ENCODE data around the gene CNOT1. TPM values are rescaled to one million over a fixed set of nuclear protein-coding genes. Genes with fewer than 3 reads are reported as not detected.

Gene CNOT1
- total and polyA plus RNA-seq, 3 donors from 2014 or later, result 267 to 449 (median 272) TPM

DNA sequence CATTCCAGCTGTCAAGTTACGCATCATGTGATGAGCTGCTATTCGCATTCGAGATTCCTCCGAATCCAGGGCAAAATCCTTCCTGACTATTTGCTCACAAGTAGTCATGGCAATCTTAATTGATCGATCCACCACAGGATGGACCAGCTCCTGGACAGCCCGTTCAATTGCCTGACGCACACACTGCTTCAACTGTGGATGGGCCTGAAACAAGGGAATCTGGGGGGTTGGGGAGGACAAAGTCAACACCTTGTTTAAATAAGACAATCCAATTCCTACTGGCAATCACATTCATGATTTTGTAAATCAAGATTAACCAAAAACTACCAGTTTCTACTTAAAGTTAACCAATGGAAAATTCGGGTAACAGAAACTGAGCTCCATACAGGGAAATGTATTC, 85.9 kb downstream of the CNOT1 start:
- no peak for DNase-seq
- intact Hi-C loops (cut with DNase I; ENCODE audit: low total_unique reads), result no loop called here
- Histone ChIP-seq H3K4me1 (no peaks in the 10 kb centered on the region), H3K36me3 (ENCODE audit: low read depth, missing control alignments) (no peaks in the 10 kb centered on the region), H3K27ac (no peak overlapping the region), H3K27me3 (no peaks in the 10 kb centered on the region), H3K9me3 (no peaks in the 10 kb centered on the region), H3K4me3 (no peak overlapping the region)
- TF ChIP-seq, protein P1, sequence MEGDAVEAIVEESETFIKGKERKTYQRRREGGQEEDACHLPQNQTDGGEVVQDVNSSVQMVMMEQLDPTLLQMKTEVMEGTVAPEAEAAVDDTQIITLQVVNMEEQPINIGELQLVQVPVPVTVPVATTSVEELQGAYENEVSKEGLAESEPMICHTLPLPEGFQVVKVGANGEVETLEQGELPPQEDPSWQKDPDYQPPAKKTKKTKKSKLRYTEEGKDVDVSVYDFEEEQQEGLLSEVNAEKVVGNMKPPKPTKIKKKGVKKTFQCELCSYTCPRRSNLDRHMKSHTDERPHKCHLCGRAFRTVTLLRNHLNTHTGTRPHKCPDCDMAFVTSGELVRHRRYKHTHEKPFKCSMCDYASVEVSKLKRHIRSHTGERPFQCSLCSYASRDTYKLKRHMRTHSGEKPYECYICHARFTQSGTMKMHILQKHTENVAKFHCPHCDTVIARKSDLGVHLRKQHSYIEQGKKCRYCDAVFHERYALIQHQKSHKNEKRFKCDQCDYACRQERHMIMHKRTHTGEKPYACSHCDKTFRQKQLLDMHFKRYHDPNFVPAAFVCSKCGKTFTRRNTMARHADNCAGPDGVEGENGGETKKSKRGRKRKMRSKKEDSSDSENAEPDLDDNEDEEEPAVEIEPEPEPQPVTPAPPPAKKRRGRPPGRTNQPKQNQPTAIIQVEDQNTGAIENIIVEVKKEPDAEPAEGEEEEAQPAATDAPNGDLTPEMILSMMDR (IDR thresholded peaks at IDR 0.05), result no peak
- TF ChIP-seq POLR2A (IDR thresholded peaks at IDR 0.05), result no peak
- 92 to 98% methylated on average over 8 of the region's 8 CpGs for WGBS, 2 donors

DNA sequence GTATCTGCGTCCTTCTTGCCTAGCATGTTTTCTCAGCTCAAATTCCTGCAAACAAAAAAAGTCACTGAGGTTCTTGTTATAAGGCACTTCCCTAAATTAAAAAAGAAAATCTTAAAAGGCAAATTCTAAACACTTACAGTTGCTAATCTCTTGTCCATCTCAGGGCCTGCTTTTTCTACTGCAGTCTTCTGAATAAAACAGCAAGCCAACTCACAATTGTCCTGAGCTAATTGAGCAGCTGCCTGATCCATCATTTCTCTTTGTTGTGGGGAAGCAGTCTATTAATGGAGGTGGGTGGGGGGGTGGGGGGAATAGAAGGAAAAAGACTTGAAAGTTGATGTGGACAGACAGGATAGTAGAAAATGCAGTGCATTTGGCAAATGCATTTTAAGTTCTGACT, 87.3 kb downstream of the CNOT1 start:
- no peaks in the 10 kb centered on the region for H3K9me3 ChIP-seq
- 82 to 90% methylated on average over 1 of the region's 1 CpG for WGBS, 2 donors
- intact Hi-C loops (cut with DNase I; ENCODE audit: low total_unique reads), result no loop called here
- no peak overlapping the region for H3K27ac ChIP-seq
- no peaks in the 10 kb centered on the region for H3K27me3 ChIP-seq
- H3K4me1 ChIP-seq, result no peaks in the 10 kb centered on the region
- DNase-seq, result no peak
- TF ChIP-seq, protein P1 (IDR thresholded peaks at IDR 0.05), result no peak
- TF ChIP-seq POLR2A (IDR thresholded peaks at IDR 0.05), result no peak
- H3K36me3 ChIP-seq (ENCODE audit: low read depth, missing control alignments), result no peaks in the 10 kb centered on the region
- no peak overlapping the region for H3K4me3 ChIP-seq

DNA sequence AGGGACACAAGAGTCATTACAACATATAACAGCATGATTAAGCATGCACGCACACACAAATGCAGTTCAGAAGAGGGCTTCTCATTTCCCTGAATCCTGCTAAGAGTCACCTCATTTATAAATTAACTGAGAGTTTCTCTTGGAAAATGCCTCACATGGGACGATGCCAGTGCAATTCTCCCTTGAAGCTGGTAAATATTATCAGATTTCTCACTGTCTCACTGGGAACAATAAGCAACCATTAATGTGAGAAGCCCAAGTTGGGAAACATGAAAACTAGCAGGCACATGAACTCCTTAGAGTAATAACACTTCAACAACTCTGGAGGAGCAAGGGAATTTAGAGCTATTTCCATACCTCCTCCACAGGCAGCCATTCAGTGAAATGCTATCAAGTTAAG, 87.9 kb downstream of the CNOT1 start:
- intact Hi-C loops (cut with DNase I; ENCODE audit: low total_unique reads), result no loop called here
- Histone ChIP-seq H3K9me3 (no peaks in the 10 kb centered on the region), H3K27ac (no peak overlapping the region), H3K36me3 (ENCODE audit: low read depth, missing control alignments) (no peaks in the 10 kb centered on the region), H3K27me3 (no peaks in the 10 kb centered on the region), H3K4me1 (no peaks in the 10 kb centered on the region), H3K4me3 (no peak overlapping the region)
- 69 to 80% methylated on average over 2 of the region's 2 CpGs for whole genome bisulfite sequencing, 2 donors
- DNase-seq, result no peak
- TF ChIP-seq POLR2A (IDR thresholded peaks at IDR 0.05), result no peak
- TF ChIP-seq, protein P1 (IDR thresholded peaks at IDR 0.05), result no peak

DNA sequence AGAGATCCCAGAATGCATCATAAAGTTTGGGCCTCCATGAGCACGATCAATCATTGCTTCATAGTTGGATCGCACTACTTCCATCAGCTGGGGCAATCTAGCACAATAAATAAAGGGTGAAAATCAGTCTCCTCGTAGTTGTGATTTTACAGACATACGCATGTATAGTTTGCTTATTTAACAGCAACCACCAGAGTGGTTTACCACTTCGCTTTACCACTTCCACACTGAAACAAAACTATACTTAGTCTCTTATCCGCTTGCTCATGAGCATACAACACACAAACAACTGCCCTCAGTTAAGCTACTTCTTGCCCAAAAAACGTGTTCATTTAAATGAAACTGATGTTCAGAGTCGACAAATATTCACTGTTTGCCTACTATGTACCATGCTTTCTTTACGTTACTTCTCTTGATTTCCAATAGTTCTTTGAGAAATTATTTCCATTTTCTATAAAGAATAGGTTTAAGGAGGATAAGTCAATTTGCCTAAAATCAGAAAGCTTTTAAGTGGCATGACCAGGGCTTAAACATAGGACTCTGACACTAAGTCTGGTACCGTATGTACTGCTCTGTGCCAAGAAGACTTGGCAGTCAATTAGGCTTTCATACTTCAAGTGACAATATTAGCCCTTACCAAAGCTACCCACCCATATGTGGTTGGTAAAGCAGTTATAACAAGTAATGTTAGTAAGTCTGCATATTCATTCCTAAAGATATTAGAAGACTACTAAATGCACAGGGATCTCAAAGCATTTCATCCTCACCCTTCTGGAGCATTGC, 92.3 kb downstream of the CNOT1 start:
- intact Hi-C loops (cut with DNase I; ENCODE audit: low total_unique reads), result no loop called here
- WGBS, 2 donors, result 83 to 93% methylated on average over 10 of the region's 10 CpGs
- H3K9me3 ChIP-seq, result no peaks in the 10 kb centered on the region
- TF ChIP-seq, protein P1 (IDR thresholded peaks at IDR 0.05), result no peak
- no peak for TF ChIP-seq POLR2A (IDR thresholded peaks at IDR 0.05)
- H3K4me3 ChIP-seq, result no peak overlapping the region
- H3K4me1 ChIP-seq, result peaks cover 10% of the 10 kb centered on the region
- H3K27ac ChIP-seq, result no peak overlapping the region
- H3K36me3 ChIP-seq (ENCODE audit: low read depth, missing control alignments), result no peaks in the 10 kb centered on the region
- no peaks in the 10 kb centered on the region for H3K27me3 ChIP-seq
- DNase-seq, result no peak

DNA sequence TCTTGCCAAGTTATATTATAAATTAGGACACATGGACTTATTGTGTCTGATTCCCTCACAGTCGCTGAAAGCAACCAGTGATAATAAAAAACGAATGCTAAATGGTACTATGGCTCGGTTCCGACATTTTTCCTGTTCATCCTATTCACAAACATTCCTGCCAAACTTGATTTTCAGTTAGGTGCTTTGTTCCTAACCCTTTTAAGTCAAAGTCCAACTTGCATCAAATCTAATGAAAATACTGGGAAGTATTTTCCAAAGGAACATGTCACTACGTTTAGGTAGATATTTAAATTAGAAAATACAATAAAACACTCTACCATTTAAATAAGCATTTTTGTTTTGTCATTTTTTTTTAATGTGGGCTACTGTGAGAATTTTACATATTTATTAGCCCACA, 93.3 kb downstream of the CNOT1 start:
- no peak overlapping the region for H3K4me3 ChIP-seq
- H3K27ac ChIP-seq, result peak overlapping the region; percentile 18 to 44
- H3K4me1 ChIP-seq, result peaks cover 10% of the 10 kb centered on the region
- no peaks in the 10 kb centered on the region for H3K36me3 ChIP-seq (ENCODE audit: low read depth, missing control alignments)
- no peak for DNase-seq
- WGBS, 2 donors, result 72 to 75% methylated on average over 5 of the region's 5 CpGs
- TF ChIP-seq POLR2A (IDR thresholded peaks at IDR 0.05), result no peak
- TF ChIP-seq, protein P1 (IDR thresholded peaks at IDR 0.05), result no peak
- intact Hi-C loops (cut with DNase I; ENCODE audit: low total_unique reads), result no loop called here
- H3K27me3 ChIP-seq, result no peaks in the 10 kb centered on the region
- no peaks in the 10 kb centered on the region for H3K9me3 ChIP-seq

Measured in testis (tissue), 3 donors.